Measurements from ENCODE around the gene KIF12. TPM values are rescaled to one million over a fixed set of nuclear protein-coding genes. Genes with fewer than 3 reads are reported as not detected.
A peak's percentile ranks its signal among the peaks of the same experiment; 100 is the strongest.

The KIF12 gene
- total and polyA plus RNA-seq, 2 of the 13 experiments (the other 11 are each of a cell fraction or from before 2014, with no cell fraction given), result 1.8 to 12.5 TPM

GRCh38 chr9:114047717-114048116 is 51.4 kb downstream of the KIF12 start (continued):
- TF ChIP-seq SKIL (CRISPR knock-in tag; IDR thresholded peaks at IDR 0.05; ENCODE audit: borderline replicate concordance) (0 out of 2 replicates have a peak, but pooled peaks have one; percentile 24), BRD4 (CRISPR knock-in tag; IDR thresholded peaks at IDR 0.05) (no peak), POGK (CRISPR knock-in tag; conservative IDR thresholded peaks at IDR 0.05) (no peak)

GRCh38 chr9:114046875-114047274 is 52.2 kb downstream of the KIF12 start:
- Histone ChIP-seq H3K9ac (ENCODE audit: insufficient read depth, low read depth, low read length) (no peak overlapping the region), H2AFZ (ENCODE audit: low read length) (no peak overlapping the region), H3K27ac (ENCODE audit: extremely low read length, insufficient read depth, low read length) (no peak overlapping the region), H3K9me3 (ENCODE audit: low read length) (no peaks in the 10 kb centered on the region), H3K4me2 (ENCODE audit: low read depth, low read length) (no peak overlapping the region), H3K4me1 (ENCODE audit: insufficient read depth, low read length) (peaks cover 21% of the 10 kb centered on the region), H3K27me3 (ENCODE audit: control insufficient read depth in 1 of 2, insufficient read depth in 2 of 2, low read length in 2 of 2) (peaks cover 0 to 6% of the 10 kb centered on the region in 2 experiments; a peak in 1 of 5 replicates), H3K4me3 (replicated peaks in 1 of 3; ENCODE audit: insufficient read depth in 1 of 3, low read depth in 2 of 3, low read length in 3 of 3) (no peak overlapping the region), H3K79me2 (ENCODE audit: insufficient read depth, low read length) (no peaks in the 10 kb centered on the region), H4K20me1 (ENCODE audit: insufficient read depth, low read length) (no peaks in the 10 kb centered on the region), H3K36me3 (replicated peaks in 1 of 2; ENCODE audit: control insufficient read depth in 1 of 2, insufficient read depth in 2 of 2, low read length in 2 of 2) (no peaks in the 10 kb centered on the region)
- CTCF ChIA-PET (ENCODE audit: low intra/inter-chr PET ratio, low total read pairs), result interaction anchor here (1.9 to 2.3 kb wide), 2 partner anchors 239 to 309 kb away, joined by 5 to 9 read pairs; no protein-coding TSS in a partner anchor
- BruUV-seq (replicated peaks), result no TSS peak
- POLR2A ChIA-PET, result interaction anchor here (0.9 kb wide), 1 partner anchor 12 kb away, joined by 3 read pairs; no protein-coding TSS in a partner anchor
- in situ Hi-C loops (cut with HindIII; ENCODE audit: extremely low pct_ligation_motif_present, low pct_unique_long_range_greater_than_20kb), result loop anchor here (25.0 kb wide), 1 partner anchor 310 kb away; no protein-coding TSS in a partner anchor
- 63% methylated on average over 1 of the region's 1 CpG for WGBS (ENCODE audit: low lambda C conversion rate)
- ATAC-seq (no peak), DNase-seq (ENCODE audit: low spot score) (no peak), FAIRE-seq (no peak)
- intact Hi-C loops (cut with micrococcal nuclease; ENCODE audit: unreplicated experiment), result loop anchor here (1.0 to 10.0 kb wide), 4 partner anchors 172 to 365 kb away; partner anchors contain the start of gene ZNF618
- no peak for TF ChIP-seq KLF16 (CRISPR knock-in tag; IDR thresholded peaks at IDR 0.05)
- TF ChIP-seq PTBP1 (IDR thresholded peaks at IDR 0.05; ENCODE audit: low read depth, low read length, poor library complexity, severe bottlenecking), result no peak
- TF ChIP-seq E2F5 (CRISPR knock-in tag; conservative IDR thresholded peaks at IDR 0.05), result no peak
- TF ChIP-seq NFRKB (IDR thresholded peaks at IDR 0.05), result no peak
- TF ChIP-seq ZNF224 (CRISPR knock-in tag; IDR thresholded peaks at IDR 0.05), result no peak
- TF ChIP-seq TRAFD1 (CRISPR knock-in tag; IDR thresholded peaks at IDR 0.05; ENCODE audit: borderline replicate concordance), result no peak
- no peak for TF ChIP-seq ZKSCAN5 (CRISPR knock-in tag; IDR thresholded peaks at IDR 0.05)
- no peak for TF ChIP-seq ZNF333 (CRISPR knock-in tag; IDR thresholded peaks at IDR 0.05; ENCODE audit: borderline replicate concordance)
